HG03139 (cell line): ENCODE results near the gene HJURP.

Experiments used
- ATAC-seq: cut with Tn5 transposase; IDR thresholded peaks from one replicate; pipeline ENCODE4 v1.9.1; 2021; ENCODE audit not compliant: unreplicated experiment

HJURP gene

GRCh38 chr2:233848276-233848675 is 6.1 kb downstream of the HJURP start:
- no peak for ATAC-seq

GRCh38 chr2:233847248-233847898 is 7.0 kb downstream of the HJURP start:
- no peak for ATAC-seq

GRCh38 chr2:233846387-233847247 is 7.7 kb downstream of the HJURP start:
- ATAC-seq: no peak

- ATAC-seq: no peak
Observed at GRCh38 chr2:233845301-233846060, 8.9 kb downstream of the HJURP start.

- no peak for ATAC-seq
Observed at GRCh38 chr2:233844836-233845235, 9.5 kb downstream of the HJURP start.

- no peak for ATAC-seq
Observed at GRCh38 chr2:233844064-233844807, 10.1 kb downstream of the HJURP start.

GRCh38 chr2:233841183-233841582 is 13.2 kb downstream of the HJURP start:
- ATAC-seq: no peak

- ATAC-seq: no peak
Observed at GRCh38 chr2:233840520-233840919, 13.8 kb downstream of the HJURP start.

GRCh38 chr2:233839447-233839820 is 14.9 kb downstream of the HJURP start:
- no peak for ATAC-seq

- no peak for ATAC-seq
Observed at GRCh38 chr2:233838726-233839446, 15.4 kb downstream of the HJURP start.

GRCh38 chr2:233838251-233838650 is 16.1 kb downstream of the HJURP start:
- no peak for ATAC-seq

GRCh38 chr2:233837694-233838229 is 16.6 kb downstream of the HJURP start:
- ATAC-seq: no peak

GRCh38 chr2:233836359-233836758 is 18.0 kb downstream of the HJURP start:
- ATAC-seq: no peak

GRCh38 chr2:233835230-233836186 is 18.8 kb downstream of the HJURP start:
- no peak for ATAC-seq

GRCh38 chr2:233833345-233833744 is 21.0 kb downstream of the HJURP start:
- ATAC-seq: no peak

- no peak for ATAC-seq
Observed at GRCh38 chr2:233832869-233833311, 21.4 kb downstream of the HJURP start.

GRCh38 chr2:233832414-233832813 is 21.9 kb downstream of the HJURP start:
- no peak for ATAC-seq

- no peak for ATAC-seq
Observed at GRCh38 chr2:233831861-233832260, 22.5 kb downstream of the HJURP start.
